ENCODE results near the gene KCND3. TPM values are rescaled to one million over a fixed set of nuclear protein-coding genes. Genes with fewer than 3 reads are reported as not detected.

Gene KCND3
- polyA plus RNA-seq, 1 donor from 2014 or later, result 7.8 TPM

DNA sequence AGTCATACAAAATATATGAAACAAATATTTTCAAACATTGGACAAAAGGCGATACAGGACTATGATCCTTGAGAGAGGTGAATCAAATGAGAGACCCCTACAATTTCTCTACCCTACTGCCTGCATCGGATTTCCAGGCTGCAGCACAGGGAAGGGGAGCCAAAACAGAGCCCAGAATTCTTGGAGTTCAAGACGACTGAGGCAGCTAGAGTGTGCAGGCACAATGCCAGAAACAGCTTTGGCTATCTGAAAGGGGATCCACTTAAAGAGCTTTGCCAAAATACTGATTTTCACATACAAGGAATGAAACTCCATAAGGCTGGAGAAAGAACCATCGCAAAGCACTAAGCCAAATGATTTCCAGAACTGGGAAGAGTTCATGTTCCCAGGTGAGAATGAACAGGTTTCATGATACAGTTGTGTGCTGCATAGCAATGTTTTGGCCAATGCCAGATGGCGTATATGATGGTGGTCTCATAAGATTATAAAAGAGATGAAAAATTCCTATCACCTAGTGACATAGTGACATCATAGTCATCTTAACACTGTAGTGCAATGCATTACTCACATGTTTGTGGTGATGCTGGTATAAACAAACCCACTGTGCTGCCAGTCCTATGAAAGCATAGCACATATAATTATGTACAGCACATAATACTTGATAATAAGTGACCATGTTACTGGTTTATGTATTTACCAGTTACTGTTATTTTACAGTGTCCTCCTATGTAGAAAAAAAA lies 77.5 kb downstream of the KCND3 start:
- TF ChIP-seq MXI1 (conservative IDR thresholded peaks at IDR 0.05; ENCODE audit: poor library complexity, severe bottlenecking) (no peak), RAD21 (conservative IDR thresholded peaks at IDR 0.05) (no peak), TAF1 (IDR thresholded peaks at IDR 0.05; ENCODE audit: low read depth) (no peak), POLR2AphosphoS5 (IDR thresholded peaks at IDR 0.05) (no peak)
- TF ChIP-seq, protein P1, sequence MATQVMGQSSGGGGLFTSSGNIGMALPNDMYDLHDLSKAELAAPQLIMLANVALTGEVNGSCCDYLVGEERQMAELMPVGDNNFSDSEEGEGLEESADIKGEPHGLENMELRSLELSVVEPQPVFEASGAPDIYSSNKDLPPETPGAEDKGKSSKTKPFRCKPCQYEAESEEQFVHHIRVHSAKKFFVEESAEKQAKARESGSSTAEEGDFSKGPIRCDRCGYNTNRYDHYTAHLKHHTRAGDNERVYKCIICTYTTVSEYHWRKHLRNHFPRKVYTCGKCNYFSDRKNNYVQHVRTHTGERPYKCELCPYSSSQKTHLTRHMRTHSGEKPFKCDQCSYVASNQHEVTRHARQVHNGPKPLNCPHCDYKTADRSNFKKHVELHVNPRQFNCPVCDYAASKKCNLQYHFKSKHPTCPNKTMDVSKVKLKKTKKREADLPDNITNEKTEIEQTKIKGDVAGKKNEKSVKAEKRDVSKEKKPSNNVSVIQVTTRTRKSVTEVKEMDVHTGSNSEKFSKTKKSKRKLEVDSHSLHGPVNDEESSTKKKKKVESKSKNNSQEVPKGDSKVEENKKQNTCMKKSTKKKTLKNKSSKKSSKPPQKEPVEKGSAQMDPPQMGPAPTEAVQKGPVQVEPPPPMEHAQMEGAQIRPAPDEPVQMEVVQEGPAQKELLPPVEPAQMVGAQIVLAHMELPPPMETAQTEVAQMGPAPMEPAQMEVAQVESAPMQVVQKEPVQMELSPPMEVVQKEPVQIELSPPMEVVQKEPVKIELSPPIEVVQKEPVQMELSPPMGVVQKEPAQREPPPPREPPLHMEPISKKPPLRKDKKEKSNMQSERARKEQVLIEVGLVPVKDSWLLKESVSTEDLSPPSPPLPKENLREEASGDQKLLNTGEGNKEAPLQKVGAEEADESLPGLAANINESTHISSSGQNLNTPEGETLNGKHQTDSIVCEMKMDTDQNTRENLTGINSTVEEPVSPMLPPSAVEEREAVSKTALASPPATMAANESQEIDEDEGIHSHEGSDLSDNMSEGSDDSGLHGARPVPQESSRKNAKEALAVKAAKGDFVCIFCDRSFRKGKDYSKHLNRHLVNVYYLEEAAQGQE (IDR thresholded peaks at IDR 0.05; ENCODE audit: borderline replicate concordance), result no peak
- no peak overlapping the region for H3K4me3 ChIP-seq (ENCODE audit: low read length)
- H3K36me3 ChIP-seq (ENCODE audit: insufficient read depth, low read length), result no peaks in the 10 kb centered on the region
- H3F3A ChIP-seq (ENCODE audit: insufficient read depth, low read length, poor library complexity, severe bottlenecking), result no peaks in the 10 kb centered on the region
- no peaks in the 10 kb centered on the region for H3K9me3 ChIP-seq (ENCODE audit: low read length)
- H3K27me3 ChIP-seq (ENCODE audit: insufficient read depth, low read depth, low read length), result no peaks in the 10 kb centered on the region
- H3K9me2 ChIP-seq (ENCODE audit: insufficient read depth, low read length), result no peaks in the 10 kb centered on the region
- no peak overlapping the region for H3K9ac ChIP-seq (ENCODE audit: low read length)
- H3K79me2 ChIP-seq (replicated peaks; ENCODE audit: insufficient read depth, low read length), result no peaks in the 10 kb centered on the region
- H3K4me2 ChIP-seq (ENCODE audit: low read length), result no peak overlapping the region
- no peaks in the 10 kb centered on the region for H4K20me1 ChIP-seq (ENCODE audit: insufficient read depth)
- H3K27ac ChIP-seq (ENCODE audit: low read length), result no peak overlapping the region
- H2AFZ ChIP-seq (ENCODE audit: low read depth, low read length), result no peak overlapping the region

DNA sequence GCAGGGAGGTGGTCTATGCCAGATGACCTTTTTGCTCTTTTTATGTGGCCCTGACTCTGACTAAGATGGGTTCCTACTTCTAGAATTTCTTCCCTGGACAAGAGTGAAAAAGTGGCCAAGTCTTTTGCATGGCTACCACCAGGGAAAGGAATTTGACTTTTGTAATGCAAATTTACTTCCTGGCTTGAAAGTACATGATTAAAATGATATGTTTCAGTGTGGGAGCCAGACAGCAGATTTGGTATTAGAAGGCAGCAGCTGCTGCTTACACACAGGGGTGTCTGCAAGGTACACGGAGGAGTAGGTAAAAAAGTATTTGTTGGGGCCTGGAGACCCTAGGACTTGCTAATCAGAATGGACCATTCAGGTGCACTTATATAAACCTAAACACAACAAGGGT lies 78.4 kb downstream of the KCND3 start:
- Histone ChIP-seq H3K4me2 (ENCODE audit: low read length) (no peak overlapping the region), H3K27me3 (ENCODE audit: insufficient read depth, low read depth, low read length) (no peaks in the 10 kb centered on the region), H4K20me1 (ENCODE audit: insufficient read depth) (no peaks in the 10 kb centered on the region), H3K79me2 (replicated peaks; ENCODE audit: insufficient read depth, low read length) (no peaks in the 10 kb centered on the region), H3K9ac (ENCODE audit: low read length) (no peak overlapping the region), H3K27ac (ENCODE audit: low read length) (no peak overlapping the region), H3K9me3 (ENCODE audit: low read length) (no peaks in the 10 kb centered on the region), H3K36me3 (ENCODE audit: insufficient read depth, low read length) (no peaks in the 10 kb centered on the region), H3K4me3 (ENCODE audit: low read length) (no peak overlapping the region), H2AFZ (ENCODE audit: low read depth, low read length) (no peak overlapping the region), H3K9me2 (ENCODE audit: insufficient read depth, low read length) (no peaks in the 10 kb centered on the region), H3F3A (ENCODE audit: insufficient read depth, low read length, poor library complexity, severe bottlenecking) (no peaks in the 10 kb centered on the region)
- TF ChIP-seq EZH2 (IDR thresholded peaks at IDR 0.05; ENCODE audit: borderline replicate concordance, insufficient read depth, low read length, poor library complexity, severe bottlenecking) (no peak), POLR2AphosphoS5 (IDR thresholded peaks at IDR 0.05) (no peak), MXI1 (conservative IDR thresholded peaks at IDR 0.05; ENCODE audit: poor library complexity, severe bottlenecking) (no peak), TAF1 (IDR thresholded peaks at IDR 0.05; ENCODE audit: low read depth) (no peak), EP300 (conservative IDR thresholded peaks at IDR 0.05; ENCODE audit: poor library complexity, severe bottlenecking) (no peak)
- TF ChIP-seq, protein P1 (IDR thresholded peaks at IDR 0.05; ENCODE audit: borderline replicate concordance), result no peak
